Measurements from ENCODE around the gene PLEKHA4.

GRCh38 chr19:48861313-48861712, 7.1 kb downstream of the PLEKHA4 start:
- no peak for TF ChIP-seq EZH2 (IDR thresholded peaks at IDR 0.05)
- TF ChIP-seq POLR2AphosphoS5 (IDR thresholded peaks at IDR 0.05; ENCODE audit: borderline replicate concordance, low read depth, low read length) = no peak
